Right ventricle myocardium superior (tissue), 1 donor: ENCODE results near the gene INPP5K. TPM values are rescaled to one million over a fixed set of nuclear protein-coding genes. Genes with fewer than 3 reads are reported as not detected.
"Not testable (repeated sequence)": the region's sequence is repeated elsewhere in the genome, so short reads cannot be mapped to it uniquely, and the experiment has no call there.

Source experiments
- ATAC-seq: fragments of 200-7000 bp; cut with Tn5 transposase; one replicate; pipeline ENCODE4 v1.9.1; 2020; ENCODE audit warnings: mild to moderate bottlenecking; ENCODE audit not compliant: poor library complexity
- DNase-seq: peaks from one replicate; pipeline ENCODE4 v3.0.0-alpha.2; 2020
- intact Hi-C: fragments of 100-400 bp; cut with DNase I; formaldehyde crosslinking; loops from one replicate; pipeline ENCODE4 v1.11.2; 2022
- total RNA-seq: library from RNA; stranded (reverse); fragmentation: NEBNext Ultra II Directional; extraction: Animal tissue kit (Norgen Biotek cat#: 25700); gene quantifications from one replicate; pipeline ENCODE4 v1.2.1, GENCODE V29; 2021
- donor health status: DM: no; HTN: yes; CAD: no; lungs with severe emphysema.

Gene INPP5K
- total RNA-seq, 1 donor from 2014 or later = 32.9 TPM

DNA sequence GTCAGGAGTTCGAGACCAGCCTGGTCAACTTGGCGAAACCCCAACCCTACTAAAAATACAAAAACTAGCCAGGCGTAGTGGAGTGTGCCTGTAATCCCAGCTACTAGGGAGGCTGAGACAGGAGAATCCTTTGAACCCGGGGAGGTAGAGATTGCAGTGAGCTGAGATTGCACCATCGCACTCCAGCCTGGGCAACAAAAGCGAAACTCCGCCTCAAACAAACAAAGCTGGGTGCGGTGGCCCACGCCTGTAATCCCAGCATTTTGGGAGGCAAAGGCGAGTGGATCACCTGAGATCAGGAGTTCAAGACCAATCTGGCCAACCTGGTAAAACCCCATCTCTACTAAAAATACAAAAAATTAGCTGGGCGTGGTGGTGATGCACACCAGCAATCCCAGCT is 62.7 kb downstream of the INPP5K start:
- not testable (repeated sequence) for ATAC-seq, DNase-seq
- intact Hi-C loops = loop anchor here (2.0 to 5.0 kb wide), 2 partner anchors 61 to 91 kb away; no protein-coding TSS in a partner anchor

DNA sequence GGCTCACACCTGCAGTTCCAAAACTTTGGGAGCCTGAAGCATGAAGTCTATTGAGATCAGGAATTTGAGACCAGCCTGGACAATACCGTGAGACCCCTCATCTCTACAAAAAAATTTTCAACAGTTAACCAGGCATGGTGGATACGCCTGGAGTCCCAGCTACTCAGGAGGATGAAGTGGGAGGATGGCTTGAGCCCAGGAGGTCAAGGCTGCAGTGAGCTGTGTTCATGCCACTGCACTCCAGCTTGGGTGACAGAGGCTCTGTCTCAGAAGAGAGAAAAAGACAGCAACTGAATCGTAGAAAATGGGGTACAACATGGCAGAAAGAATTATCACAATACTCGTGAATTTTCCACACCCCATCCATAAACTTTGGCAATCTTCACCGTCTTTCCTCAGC is 63.6 kb downstream of the INPP5K start:
- intact Hi-C loops = loop anchor here (5.0 kb wide), 1 partner anchor 91 kb away; no protein-coding TSS in a partner anchor

DNA sequence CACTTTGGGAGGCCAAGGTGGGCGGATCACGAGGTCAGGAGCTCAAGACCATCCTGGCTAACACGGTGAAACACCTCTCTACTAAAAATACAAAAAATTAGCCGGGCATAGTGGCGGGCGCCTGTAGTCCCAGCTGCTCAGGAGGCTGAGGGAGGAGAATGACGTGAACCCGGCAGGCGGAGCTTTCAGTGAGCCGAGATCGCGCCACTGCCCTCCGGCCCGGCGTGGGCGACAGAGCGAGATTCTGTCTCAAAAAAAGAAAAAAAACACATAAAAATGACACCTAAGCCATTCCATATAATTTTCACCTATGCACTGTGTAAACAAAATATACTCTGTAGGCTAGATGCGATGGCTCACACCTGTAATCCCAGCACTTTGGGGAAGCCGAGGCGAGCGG is 66.2 kb downstream of the INPP5K start:
- DNase-seq, ATAC-seq: not testable (repeated sequence)
- intact Hi-C loops = loop anchor here (5.0 kb wide), 1 partner anchor 88 kb away; no protein-coding TSS in a partner anchor

More for the DNA sequence above, 63.6 kb downstream of the INPP5K start:
- DNase-seq (no peak), ATAC-seq (no peak)

DNA sequence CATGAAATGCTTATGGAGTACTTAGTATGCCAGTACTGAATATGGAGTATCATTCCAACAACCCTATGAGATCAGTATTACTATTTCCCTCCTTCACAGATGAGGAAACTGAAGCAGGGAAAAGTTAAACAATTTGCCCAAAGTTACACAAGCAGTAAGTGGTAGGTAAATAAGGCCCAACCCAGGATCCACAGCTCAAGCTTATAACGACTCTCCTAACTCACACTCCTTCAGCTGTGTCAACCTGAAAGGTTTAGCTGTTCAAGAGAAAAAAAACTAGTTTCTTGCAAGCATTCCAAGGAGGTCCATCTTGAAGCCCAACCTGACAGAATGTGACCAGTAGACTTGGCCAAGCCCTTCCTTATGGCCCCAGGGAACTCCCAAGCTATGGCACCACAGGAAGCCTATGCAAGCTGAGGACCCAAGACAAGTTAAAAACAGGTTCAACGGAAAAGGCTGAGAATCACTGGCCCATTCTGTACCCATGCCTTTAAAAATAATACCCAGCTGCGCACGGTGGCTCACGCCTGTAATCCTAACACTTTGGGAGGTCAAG is 66.9 kb downstream of the INPP5K start:
- ATAC-seq (no peak), DNase-seq (no peak)
- intact Hi-C loops = no loop called here

DNA sequence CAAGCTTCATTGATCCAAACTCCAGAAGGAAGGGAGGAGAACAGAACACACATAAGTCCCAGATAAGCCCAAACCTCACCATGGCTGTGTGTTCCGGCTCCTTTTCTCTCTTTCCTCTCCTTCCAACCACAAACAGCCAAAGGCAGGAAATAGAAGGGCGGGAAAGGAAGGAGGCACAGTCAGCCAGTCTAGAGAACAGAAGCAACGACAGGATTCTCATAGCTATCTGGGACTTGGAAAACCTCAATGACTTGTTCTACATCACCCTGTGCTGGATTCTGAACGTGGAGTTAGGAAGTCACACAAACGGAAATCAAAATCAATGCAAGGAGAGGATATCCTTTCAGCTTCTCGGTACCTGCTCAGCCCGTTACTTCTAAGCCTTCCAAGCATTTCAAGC is 69.4 kb downstream of the INPP5K start:
- DNase-seq = no peak

DNA sequence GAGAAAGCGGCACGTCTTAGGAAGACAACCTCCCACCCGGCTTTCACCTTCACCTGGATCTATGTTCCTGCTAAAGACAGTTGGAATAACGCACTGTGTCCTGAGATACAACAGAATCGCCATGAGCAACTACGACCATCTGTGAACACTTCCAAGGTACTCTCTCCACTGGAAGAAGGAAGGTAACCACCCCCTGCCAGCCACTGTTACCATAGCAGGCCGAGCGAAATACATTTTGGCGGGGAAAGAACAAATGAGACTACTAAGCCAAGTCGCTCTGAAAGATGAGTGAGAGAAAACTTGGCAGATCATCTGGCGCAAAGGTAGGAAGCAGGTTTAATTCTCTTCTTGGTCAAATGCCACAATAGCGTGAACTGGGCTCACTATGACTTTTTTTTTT is 70.2 kb downstream of the INPP5K start:
- intact Hi-C loops = no loop called here
- ATAC-seq = no peak
- DNase-seq = no peak

More for the DNA sequence above, 69.4 kb downstream of the INPP5K start:
- intact Hi-C loops = no loop called here
- no peak for ATAC-seq

DNA sequence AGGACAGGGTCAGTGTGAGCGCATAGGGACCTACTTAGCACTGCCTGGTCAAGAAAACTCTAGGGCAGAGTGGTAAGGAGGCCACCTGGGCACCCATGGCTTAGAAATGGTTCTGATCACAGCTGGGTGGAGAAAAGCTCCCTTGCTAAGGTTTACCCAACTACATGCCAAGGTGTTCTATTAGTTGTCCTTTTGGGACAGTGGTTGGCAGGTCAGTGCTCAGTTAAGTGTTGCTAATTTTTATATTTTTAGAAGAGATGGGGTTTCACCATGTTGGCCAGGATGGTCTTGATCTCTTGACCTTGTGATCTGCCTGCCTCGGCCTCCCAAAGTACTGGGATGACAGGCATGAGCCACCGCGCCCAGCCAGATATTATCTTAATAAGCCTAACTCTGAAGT is 70.7 kb downstream of the INPP5K start:
- DNase-seq, ATAC-seq, intact Hi-C loops: not testable (repeated sequence)

Other genes starting within 250 kb of the INPP5K start
- not detected for gene BHLHA9, start 246.2 kb downstream of the INPP5K start, total RNA-seq
- gene TRARG1, start 236.9 kb downstream of the INPP5K start, total RNA-seq = 0.97 TPM
- 613 TPM for gene YWHAE, start 116.4 kb downstream of the INPP5K start, total RNA-seq
- gene CRK, start 60.4 kb downstream of the INPP5K start, total RNA-seq = 36.0 TPM
- 182 TPM for gene MYO1C, start 23.9 kb downstream of the INPP5K start, total RNA-seq
- 46.3 TPM for gene PITPNA, start 46.2 kb upstream of the INPP5K start, total RNA-seq
- gene SLC43A2, start 112.2 kb upstream of the INPP5K start, total RNA-seq = 4.2 TPM
- gene SCARF1, start 129.1 kb upstream of the INPP5K start, total RNA-seq = 11.2 TPM
- 74.6 TPM for gene RILP, start 133.3 kb upstream of the INPP5K start, total RNA-seq
- gene PRPF8, start 168.3 kb upstream of the INPP5K start, total RNA-seq = 125 TPM
- gene TLCD2, start 193.8 kb upstream of the INPP5K start, total RNA-seq = 2.0 TPM
- 8.5 TPM for gene WDR81, start 208.1 kb upstream of the INPP5K start, total RNA-seq
- gene SERPINF2, start 226.3 kb upstream of the INPP5K start, total RNA-seq = 0.32 TPM
- 131 TPM for gene SERPINF1, start 245.4 kb upstream of the INPP5K start, total RNA-seq